Osteoblast (primary cell): ENCODE measurements around the gene VPS37B. TPM values are rescaled to one million over a fixed set of nuclear protein-coding genes. Genes with fewer than 3 reads are reported as not detected.
A peak's percentile ranks its signal among the peaks of the same experiment; 100 is the strongest.

Experiments
- DNase-seq: peaks from one replicate; pipeline ENCODE4 v3.0.0; 2011; ENCODE audit warnings: low spot score, mixed read lengths; ENCODE audit not compliant: insufficient read length; ENCODE audit errors: missing footprints
- H2AFZ ChIP-seq: 2 replicates; pipeline ENCODE4 v1.6.0; 2011; ENCODE audit warnings: mild to moderate bottlenecking, low read length
- H3K27ac ChIP-seq: 2 replicates; pipeline ENCODE4 v1.5.1; 2011; ENCODE audit warnings: mild to moderate bottlenecking, low read depth, low read length, moderate library complexity
- H3K27me3 ChIP-seq: 2 replicates; pipeline ENCODE4 v1.6.0; 2012; ENCODE audit warnings: mild to moderate bottlenecking, control low read depth, inconsistent platforms, low read length, moderate library complexity; ENCODE audit not compliant: insufficient read depth
- H3K36me3 ChIP-seq: 2 replicates; pipeline ENCODE4 v1.5.1; 2011; ENCODE audit warnings: mild to moderate bottlenecking, low read length, control low read depth, moderate library complexity; ENCODE audit not compliant: insufficient read depth
- H3K4me1 ChIP-seq: 2 replicates; pipeline ENCODE4 v1.5.1; 2011; ENCODE audit warnings: mild to moderate bottlenecking, low read length, control low read depth, moderate library complexity; ENCODE audit not compliant: insufficient read depth
- H3K4me2 ChIP-seq: 2 replicates; pipeline ENCODE4 v1.6.0; 2011; ENCODE audit warnings: mild to moderate bottlenecking, low read length; ENCODE audit not compliant: insufficient read depth
- H3K4me3 ChIP-seq: fragments of 200-600 bp; sonication (generic); 3 replicates; pipeline ENCODE4 v1.5.1; 2012; ENCODE audit warnings: mild to moderate bottlenecking, low read length, inconsistent platforms; ENCODE audit not compliant: insufficient read depth
- H3K79me2 ChIP-seq: 2 replicates; pipeline ENCODE4 v1.6.0; 2012; ENCODE audit warnings: mild to moderate bottlenecking, low read length, control low read depth, inconsistent platforms; ENCODE audit not compliant: insufficient read depth
- H3K9me3 ChIP-seq: 2 replicates; pipeline ENCODE4 v1.5.1; 2011; ENCODE audit warnings: low read depth, low read length, control low read depth
- H4K20me1 ChIP-seq: 2 replicates; pipeline ENCODE4 v1.6.0; 2012; ENCODE audit warnings: mild to moderate bottlenecking, low read length, control low read depth; ENCODE audit not compliant: insufficient read depth
- CTCF ChIP-seq: IDR thresholded peaks from 2 replicates; pipeline ENCODE4 v1.5.1; 2011; ENCODE audit warnings: mild to moderate bottlenecking, low read depth, low read length, moderate library complexity; ENCODE audit errors: extremely low read depth
- total RNA-seq: library from RNA; depleted of rRNA; stranded (reverse); fragments of >200 nt; gene quantifications from 2 replicates; pipeline ENCODE4 v1.2.3, GENCODE V29; 2012

The VPS37B gene
- total RNA-seq, 1 donor: 19.2 TPM

DNA sequence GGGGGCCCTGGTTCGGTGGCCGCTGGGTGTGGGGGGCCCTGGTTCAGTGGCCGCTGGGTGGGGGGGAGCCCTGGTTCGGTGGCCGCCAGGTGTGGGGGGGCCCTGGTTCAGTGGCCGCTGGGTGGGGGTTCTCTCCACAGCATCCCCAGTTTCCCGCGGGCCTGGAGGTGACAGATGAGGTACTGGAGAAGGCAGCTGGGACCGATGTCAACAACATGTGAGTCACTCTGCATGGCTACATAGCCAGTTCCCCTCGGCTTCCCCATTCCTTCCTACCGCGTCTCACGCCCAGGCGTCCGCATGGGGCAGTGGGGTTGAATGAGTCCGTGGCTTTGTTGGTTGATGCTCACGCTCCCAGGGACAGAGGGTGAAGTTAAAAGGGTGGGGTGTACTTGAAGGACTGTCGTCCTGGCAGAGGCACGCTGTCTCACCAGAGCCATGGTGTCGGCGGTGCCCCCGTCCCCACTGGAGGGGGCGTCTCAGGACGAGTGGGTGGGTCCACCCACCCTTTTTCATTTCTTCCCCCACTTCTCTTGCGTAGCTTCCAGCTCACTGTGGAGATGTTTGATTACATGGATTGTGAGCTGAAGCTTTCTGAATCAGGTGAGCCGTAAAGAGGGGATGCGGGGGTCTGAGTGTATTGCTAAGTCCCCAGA is 45.1 kb downstream of the VPS37B start:
- no peak for TF ChIP-seq CTCF
- H3K27ac ChIP-seq: no peak overlapping the region
- no peak overlapping the region for H2AFZ ChIP-seq
- H3K4me3 ChIP-seq: no peak overlapping the region
- H3K27me3 ChIP-seq: no peaks in the 10 kb centered on the region
- H3K4me2 ChIP-seq: no peak overlapping the region
- H3K4me1 ChIP-seq: peaks cover 14% of the 10 kb centered on the region
- H3K9me3 ChIP-seq: no peaks in the 10 kb centered on the region
- peak; percentile 93 for DNase-seq
- H3K36me3 ChIP-seq: no peaks in the 10 kb centered on the region
- no peaks in the 10 kb centered on the region for H4K20me1 ChIP-seq
- H3K79me2 ChIP-seq: no peaks in the 10 kb centered on the region

- no peaks in the 10 kb centered on the region for H4K20me1 ChIP-seq
- no peaks in the 10 kb centered on the region for H3K36me3 ChIP-seq
- no peaks in the 10 kb centered on the region for H3K79me2 ChIP-seq
- no peak overlapping the region for H3K4me3 ChIP-seq
- H3K4me2 ChIP-seq: no peak overlapping the region
- H3K27me3 ChIP-seq: no peaks in the 10 kb centered on the region
- no peak for TF ChIP-seq CTCF
- no peak overlapping the region for H2AFZ ChIP-seq
- no peaks in the 10 kb centered on the region for H3K9me3 ChIP-seq
- peaks cover 14% of the 10 kb centered on the region for H3K4me1 ChIP-seq
- no peak overlapping the region for H3K27ac ChIP-seq
- DNase-seq: peak; percentile 65
Observed at GRCh38 chr12:122850048-122850445, 45.9 kb downstream of the VPS37B start.

- Histone ChIP-seq H3K27me3 (no peaks in the 10 kb centered on the region), H3K36me3 (no peaks in the 10 kb centered on the region), H3K4me2 (no peak overlapping the region), H3K9me3 (no peaks in the 10 kb centered on the region), H3K4me3 (no peak overlapping the region), H3K27ac (no peak overlapping the region), H3K79me2 (no peaks in the 10 kb centered on the region), H4K20me1 (no peaks in the 10 kb centered on the region), H2AFZ (no peak overlapping the region), H3K4me1 (peaks cover 14% of the 10 kb centered on the region)
- peak; percentile 85 for DNase-seq
- no peak for TF ChIP-seq CTCF
Observed at GRCh38 chr12:122849352-122850047, 46.4 kb downstream of the VPS37B start.

- peaks cover 14% of the 10 kb centered on the region for H3K4me1 ChIP-seq
- no peak overlapping the region for H3K4me3 ChIP-seq
- H4K20me1 ChIP-seq: no peaks in the 10 kb centered on the region
- H3K27ac ChIP-seq: no peak overlapping the region
- H2AFZ ChIP-seq: no peak overlapping the region
- no peaks in the 10 kb centered on the region for H3K9me3 ChIP-seq
- DNase-seq: peak; percentile 73
- H3K79me2 ChIP-seq: no peaks in the 10 kb centered on the region
- H3K27me3 ChIP-seq: no peaks in the 10 kb centered on the region
- H3K36me3 ChIP-seq: no peaks in the 10 kb centered on the region
- TF ChIP-seq CTCF: no peak
- no peak overlapping the region for H3K4me2 ChIP-seq
Observed at GRCh38 chr12:122848471-122849351, 47.2 kb downstream of the VPS37B start.
